Activated T-cell treated with anti-CD3 and anti-CD28 coated beads, Interleukin-2, amount 50 U/mL, for 4 hours (primary cell): Measurements from ENCODE around the gene TMPRSS3. TPM values are rescaled to one million over a fixed set of nuclear protein-coding genes. Genes with fewer than 3 reads are reported as not detected.

Experiments
- ATAC-seq, 2 donors: fragments of 200-7000 bp; cut with Tn5 transposase; one replicate each; pipeline ENCODE4 v1.10.0; 2021
- DNase-seq: peaks from one replicate; pipeline ENCODE4 v3.0.0-alpha.2; 2020
- H3K27me3 Mint-ChIP-seq: one replicate; pipeline ENCODE4 v1.8.0; 2021; ENCODE audit warnings: low read depth, mixed read lengths
- H3K36me3 Mint-ChIP-seq: one replicate; pipeline ENCODE4 v1.8.0; 2022; ENCODE audit warnings: mixed read lengths; ENCODE audit not compliant: insufficient read depth
- H3K4me1 Mint-ChIP-seq: one replicate; pipeline ENCODE4 v1.8.0; 2021; ENCODE audit warnings: low read depth, mixed read lengths
- H3K4me3 Mint-ChIP-seq: one replicate; pipeline ENCODE4 v1.8.0; 2021; ENCODE audit warnings: mild to moderate bottlenecking, moderate library complexity, mixed read lengths
- H3K9me3 Mint-ChIP-seq: one replicate; pipeline ENCODE4 v1.8.0; 2021; ENCODE audit warnings: mixed read lengths
- total RNA-seq, 3 donors: library from RNA; stranded (reverse); gene quantifications; one replicate each; pipeline ENCODE4 v1.2.1, GENCODE V29; 2021

The TMPRSS3 gene
- total RNA-seq, 3 donors from 2014 or later = 2.0 to 2.6 (median 2.1) TPM

DNA sequence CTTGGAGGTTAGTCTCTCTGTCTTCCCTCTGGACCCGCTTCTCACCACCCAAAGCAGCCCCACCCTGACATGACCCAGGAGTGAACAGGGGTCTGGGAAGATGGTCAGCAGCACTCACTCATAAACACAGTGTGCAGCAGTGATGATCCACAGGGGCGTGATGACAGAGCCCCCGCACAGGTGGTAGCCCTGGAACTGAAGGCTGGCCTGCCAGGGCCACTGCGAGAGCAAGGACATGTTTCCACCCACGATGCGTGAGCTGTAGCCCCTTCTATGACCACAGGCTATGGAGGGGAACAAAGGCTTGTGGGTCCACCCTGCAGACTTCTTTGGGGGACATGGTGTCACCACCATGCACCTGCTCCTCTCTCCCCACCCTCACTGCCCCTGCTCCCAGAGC, 12.9 kb downstream of the TMPRSS3 start:
- no peak overlapping the region for H3K4me3 Mint-ChIP-seq
- ATAC-seq = no peak
- H3K27me3 Mint-ChIP-seq = no peaks in the 10 kb centered on the region
- peaks cover 14% of the 10 kb centered on the region for H3K9me3 Mint-ChIP-seq
- H3K36me3 Mint-ChIP-seq = peaks cover 7% of the 10 kb centered on the region
- H3K4me1 Mint-ChIP-seq = peaks cover 32% of the 10 kb centered on the region
- no peak for DNase-seq

DNA sequence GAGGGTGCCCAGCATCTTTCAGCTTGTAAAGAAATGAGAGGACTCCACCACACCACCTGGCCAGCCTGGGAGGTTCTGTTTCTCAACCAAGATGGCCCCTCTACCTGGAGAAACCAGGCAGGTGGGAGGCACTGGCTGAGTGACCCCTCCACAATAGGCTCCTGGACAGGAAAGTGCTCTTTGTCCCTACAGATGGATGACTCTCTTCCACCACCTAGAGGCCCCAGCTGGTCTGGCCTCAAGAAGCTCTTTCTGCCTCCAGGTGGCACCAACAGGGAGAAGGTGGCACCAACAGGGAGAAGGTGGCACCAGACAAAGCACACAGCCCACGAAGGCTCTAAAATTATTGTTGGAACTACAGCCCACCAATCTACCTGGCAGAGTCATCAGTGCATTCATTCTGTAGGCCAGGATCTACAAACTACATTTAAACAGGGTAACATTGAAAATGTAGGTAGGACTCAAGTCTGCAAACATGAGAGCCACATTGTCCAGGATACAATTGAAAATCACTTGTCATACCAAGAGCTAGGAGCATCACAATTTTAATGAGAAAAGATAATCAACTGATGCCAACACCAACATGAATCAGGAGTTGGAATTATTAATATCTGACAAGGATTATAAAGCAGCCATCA, 14.4 kb downstream of the TMPRSS3 start:
- ATAC-seq (peak in 1 of 2 donors; percentile 73), DNase-seq (peak; percentile 47)
- Mint-ChIP-seq H3K9me3 (peaks cover 14% of the 10 kb centered on the region), H3K27me3 (no peaks in the 10 kb centered on the region), H3K36me3 (peaks cover 6% of the 10 kb centered on the region), H3K4me1 (peaks cover 23% of the 10 kb centered on the region), H3K4me3 (no peak overlapping the region)

GRCh38 chr21:42379426-42380215, 16.2 kb downstream of the TMPRSS3 start:
- H3K9me3 Mint-ChIP-seq = peaks cover 14% of the 10 kb centered on the region
- H3K4me1 Mint-ChIP-seq = peaks cover 12% of the 10 kb centered on the region
- DNase-seq (no peak), ATAC-seq (no peak)
- H3K36me3 Mint-ChIP-seq = peaks cover 6% of the 10 kb centered on the region
- H3K27me3 Mint-ChIP-seq = no peaks in the 10 kb centered on the region
- no peak overlapping the region for H3K4me3 Mint-ChIP-seq

- DNase-seq (no peak), ATAC-seq (no peak)
- peaks cover 9% of the 10 kb centered on the region for H3K4me1 Mint-ChIP-seq
- no peaks in the 10 kb centered on the region for H3K27me3 Mint-ChIP-seq
- H3K9me3 Mint-ChIP-seq = peaks cover 14% of the 10 kb centered on the region
- H3K4me3 Mint-ChIP-seq = no peak overlapping the region
- H3K36me3 Mint-ChIP-seq = peaks cover 6% of the 10 kb centered on the region
These were observed 17.4 kb downstream of the TMPRSS3 start for GRCh38 chr21:42378418-42378817.

DNA sequence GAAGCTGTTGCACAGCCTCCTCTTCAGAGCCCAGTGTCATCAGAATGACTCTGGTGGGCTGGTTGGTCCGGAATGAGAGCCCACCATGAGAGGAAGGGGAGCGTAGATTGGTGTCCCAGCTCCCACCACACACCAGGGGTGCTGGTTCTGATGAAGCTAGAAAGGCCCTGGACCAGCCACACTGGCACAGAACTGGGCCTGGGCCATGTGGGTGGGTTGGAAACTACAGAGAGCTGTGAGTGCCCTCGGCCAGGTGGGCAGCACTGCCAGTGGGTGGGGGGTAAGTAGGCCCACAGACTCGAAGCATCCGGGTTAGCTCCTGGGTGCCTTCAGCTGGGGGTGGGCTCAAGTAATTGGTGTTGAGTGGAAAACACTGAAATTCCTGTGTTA, 17.9 kb downstream of the TMPRSS3 start:
- no peaks in the 10 kb centered on the region for H3K27me3 Mint-ChIP-seq
- H3K4me1 Mint-ChIP-seq = peaks cover 14% of the 10 kb centered on the region
- H3K36me3 Mint-ChIP-seq = peaks cover 6% of the 10 kb centered on the region
- H3K4me3 Mint-ChIP-seq = no peak overlapping the region
- ATAC-seq (no peak), DNase-seq (no peak)
- H3K9me3 Mint-ChIP-seq = peaks cover 14% of the 10 kb centered on the region

GRCh38 chr21:42377211-42377950, 18.5 kb downstream of the TMPRSS3 start:
- no peak overlapping the region for H3K4me3 Mint-ChIP-seq
- no peaks in the 10 kb centered on the region for H3K27me3 Mint-ChIP-seq
- peaks cover 10% of the 10 kb centered on the region for H3K9me3 Mint-ChIP-seq
- peaks cover 5% of the 10 kb centered on the region for H3K36me3 Mint-ChIP-seq
- peaks cover 15% of the 10 kb centered on the region for H3K4me1 Mint-ChIP-seq
- ATAC-seq (no peak), DNase-seq (no peak)

GRCh38 chr21:42376338-42376982, 19.4 kb downstream of the TMPRSS3 start:
- ATAC-seq = no peak
- H3K27me3 Mint-ChIP-seq = no peaks in the 10 kb centered on the region
- H3K4me3 Mint-ChIP-seq = no peak overlapping the region
- H3K36me3 Mint-ChIP-seq = peaks cover under 1% of the 10 kb centered on the region
- peaks cover 1% of the 10 kb centered on the region for H3K9me3 Mint-ChIP-seq
- DNase-seq = no peak
- H3K4me1 Mint-ChIP-seq = peaks cover 11% of the 10 kb centered on the region

DNA sequence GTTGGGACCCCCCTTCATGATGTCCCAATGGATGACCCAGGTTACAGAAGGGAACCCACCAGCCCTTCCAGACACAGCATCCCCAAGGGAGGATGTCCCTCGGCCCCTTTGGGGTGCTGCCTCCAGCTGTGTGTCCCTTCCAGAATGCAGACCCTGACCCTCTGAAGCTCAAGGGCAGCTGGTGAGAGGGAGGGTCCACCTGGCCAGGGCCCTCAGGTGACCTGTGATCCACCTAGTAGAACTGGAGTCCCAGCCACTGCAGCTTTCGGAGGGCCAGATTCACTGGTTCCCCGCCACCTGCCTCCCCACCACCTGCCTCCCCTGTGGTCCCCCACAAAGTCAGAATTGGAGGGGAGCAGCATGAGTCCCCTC, 19.9 kb downstream of the TMPRSS3 start:
- DNase-seq (no peak), ATAC-seq (no peak)
- Mint-ChIP-seq H3K4me1 (peaks cover 11% of the 10 kb centered on the region), H3K9me3 (no peaks in the 10 kb centered on the region), H3K4me3 (no peak overlapping the region), H3K36me3 (no peaks in the 10 kb centered on the region), H3K27me3 (no peaks in the 10 kb centered on the region)

GRCh38 chr21:42375506-42375905, 20.3 kb downstream of the TMPRSS3 start:
- Mint-ChIP-seq H3K36me3 (no peaks in the 10 kb centered on the region), H3K4me1 (peaks cover 11% of the 10 kb centered on the region), H3K9me3 (no peaks in the 10 kb centered on the region), H3K27me3 (no peaks in the 10 kb centered on the region), H3K4me3 (no peak overlapping the region)
- no peak for ATAC-seq
- no peak for DNase-seq

DNA sequence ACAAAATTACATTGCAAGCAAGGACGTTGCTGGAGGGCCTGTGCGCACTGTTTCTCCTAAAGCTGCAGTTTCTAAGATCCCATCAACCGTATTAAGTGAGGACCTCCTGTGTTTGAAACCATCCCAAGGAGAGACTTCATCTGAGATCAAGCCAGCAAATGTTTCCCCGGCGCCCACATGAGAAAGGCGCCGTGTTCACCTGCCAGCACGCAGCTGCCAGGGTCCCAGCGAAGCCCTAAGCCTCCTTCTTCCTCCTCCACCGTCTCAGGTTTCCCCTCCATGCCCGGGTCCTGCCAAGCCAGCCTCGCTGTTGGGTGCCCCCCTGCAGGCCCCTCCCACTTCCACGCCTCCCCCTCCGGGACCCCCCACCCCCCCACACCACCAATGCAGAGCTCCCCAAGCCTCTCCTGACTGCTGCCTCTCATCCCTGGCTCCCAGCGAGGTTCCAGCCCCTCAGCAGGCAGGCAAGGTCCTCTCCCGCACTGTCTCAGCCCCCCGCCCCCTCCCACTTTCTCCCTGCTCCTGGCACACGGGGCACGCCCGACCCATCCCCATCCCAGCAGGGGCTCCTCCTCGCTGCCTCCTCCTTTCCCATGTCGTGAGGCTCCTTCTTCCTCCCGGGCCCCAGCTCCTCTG, 20.9 kb downstream of the TMPRSS3 start:
- Mint-ChIP-seq H3K36me3 (no peaks in the 10 kb centered on the region), H3K27me3 (no peaks in the 10 kb centered on the region), H3K4me3 (no peak overlapping the region), H3K9me3 (no peaks in the 10 kb centered on the region), H3K4me1 (peaks cover 11% of the 10 kb centered on the region)
- ATAC-seq (peak in 1 of 2 donors; percentile 19), DNase-seq (no peak)

DNA sequence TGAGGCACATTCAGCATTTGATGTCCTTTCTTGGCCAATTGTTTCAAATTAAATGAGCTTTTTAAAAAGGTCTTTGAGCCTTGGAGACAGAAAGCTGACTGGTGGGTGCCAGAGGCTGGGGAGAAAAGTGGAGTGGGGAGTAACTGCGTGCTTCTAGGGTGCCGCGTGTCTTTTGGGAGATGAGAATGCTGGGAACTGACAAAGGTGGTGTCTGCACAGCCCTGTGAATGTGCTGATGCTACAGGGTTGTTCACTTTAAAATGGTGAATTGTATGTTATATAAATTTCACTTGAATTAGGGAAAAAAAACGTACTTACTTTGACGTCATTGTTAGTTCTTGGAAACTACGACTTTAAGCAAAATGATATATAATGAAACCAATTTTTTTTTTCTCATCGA, 21.4 kb downstream of the TMPRSS3 start:
- Mint-ChIP-seq H3K4me1 (peaks cover 11% of the 10 kb centered on the region), H3K27me3 (no peaks in the 10 kb centered on the region), H3K36me3 (no peaks in the 10 kb centered on the region), H3K9me3 (no peaks in the 10 kb centered on the region), H3K4me3 (no peak overlapping the region)
- ATAC-seq (peak in 1 of 2 donors; percentile 24), DNase-seq (no peak)

- H3K9me3 Mint-ChIP-seq = no peaks in the 10 kb centered on the region
- no peak for DNase-seq
- no peaks in the 10 kb centered on the region for H3K27me3 Mint-ChIP-seq
- no peak overlapping the region for H3K4me3 Mint-ChIP-seq
- peaks cover 11% of the 10 kb centered on the region for H3K4me1 Mint-ChIP-seq
- no peaks in the 10 kb centered on the region for H3K36me3 Mint-ChIP-seq
- ATAC-seq = no peak
These were observed 21.9 kb downstream of the TMPRSS3 start for GRCh38 chr21:42373908-42374455.

DNA sequence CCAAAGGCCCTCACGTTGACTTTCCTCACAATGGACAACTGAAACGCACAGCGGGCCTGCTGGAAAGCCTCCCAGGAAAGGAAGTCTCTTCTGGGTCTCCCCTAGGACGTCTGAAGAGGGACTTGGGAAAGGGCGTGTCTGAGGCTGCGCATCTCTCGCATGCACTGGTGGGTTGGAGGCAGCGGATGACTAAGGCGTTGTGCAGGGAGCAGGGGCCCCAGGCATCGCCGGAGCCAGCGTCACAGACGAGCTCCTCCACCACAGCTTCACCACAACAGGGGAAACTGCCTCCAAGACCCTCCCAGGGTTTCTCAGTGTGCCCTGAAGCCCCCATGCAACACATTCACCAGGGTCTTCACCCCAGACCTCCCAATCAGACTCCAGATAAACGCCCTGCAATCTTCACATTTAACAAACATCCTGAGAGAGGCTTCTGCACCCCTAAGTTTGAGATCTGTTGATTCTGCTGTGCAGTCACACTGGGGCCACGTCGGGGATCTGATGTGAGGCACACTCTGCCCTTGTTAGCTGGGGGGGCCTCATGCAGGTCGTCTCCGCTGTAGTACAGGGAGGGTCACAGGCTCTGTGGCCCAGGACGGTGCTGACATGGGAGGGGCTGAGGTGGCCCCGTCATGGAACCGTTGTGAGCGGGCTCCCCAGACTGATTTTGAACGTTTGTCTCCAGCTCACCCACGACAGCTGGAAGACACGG, 22.5 kb downstream of the TMPRSS3 start:
- no peaks in the 10 kb centered on the region for H3K36me3 Mint-ChIP-seq
- ATAC-seq (peak; percentile 82 to 86), DNase-seq (peak; percentile 21)
- no peak overlapping the region for H3K4me3 Mint-ChIP-seq
- H3K4me1 Mint-ChIP-seq = peaks cover 11% of the 10 kb centered on the region
- H3K9me3 Mint-ChIP-seq = no peaks in the 10 kb centered on the region
- no peaks in the 10 kb centered on the region for H3K27me3 Mint-ChIP-seq
